NB4 (cell line): ENCODE results near the gene KCNQ1.

Source experiments
- CTCF ChIP-seq: IDR thresholded peaks from one replicate; pipeline ENCODE4 v1.5.1; 2012; ENCODE audit warnings: low read depth, low read length
- MAX ChIP-seq: IDR thresholded peaks from 2 replicates; pipeline ENCODE4 v1.6.1; 2011; ENCODE audit warnings: low read depth, low read length
- POLR2A ChIP-seq: IDR thresholded peaks from 2 replicates; pipeline ENCODE4 v1.6.1; 2011; ENCODE audit warnings: mild to moderate bottlenecking; ENCODE audit not compliant: insufficient read length; ENCODE audit errors: extremely low read depth

- no peak for TF ChIP-seq MAX
- TF ChIP-seq CTCF: no peak
- no peak for TF ChIP-seq POLR2A
These were observed 43.2 kb downstream of the KCNQ1 start for GRCh38 chr11:2488004-2488403.
